ENCODE measurements around the gene PERP.

DNA sequence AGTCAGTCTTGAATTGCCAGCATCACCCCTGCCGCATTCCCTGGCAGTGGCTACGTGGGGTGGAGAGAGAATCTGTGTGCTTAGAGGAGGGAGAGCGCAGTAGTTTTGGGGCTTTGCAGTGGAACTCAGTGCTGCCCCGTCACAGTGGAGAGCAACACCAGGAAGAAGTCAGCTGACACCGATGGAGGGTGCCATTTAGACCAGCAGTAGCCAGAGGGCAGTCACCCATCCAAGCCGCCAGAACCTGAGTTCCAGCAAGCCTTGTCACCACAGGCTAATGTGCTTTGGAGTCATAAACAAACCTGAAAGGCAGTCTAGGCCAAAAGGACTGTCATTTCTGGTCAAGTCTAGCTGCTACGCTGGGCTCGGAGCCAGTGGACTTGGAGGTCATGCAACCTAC lies 22.0 kb upstream of the PERP start:
- TF ChIP-seq YY1 (IDR thresholded peaks at IDR 0.05; ENCODE audit: insufficient read depth, insufficient read length), result no peak
- no peak for TF ChIP-seq ZNF274 (IDR thresholded peaks at IDR 0.05; ENCODE audit: low read depth, low read length)

Data from NT2/D1 (cell line).